ENCODE data around the gene RAPSN. TPM values are rescaled to one million over a fixed set of nuclear protein-coding genes. Genes with fewer than 3 reads are reported as not detected.

RAPSN gene
- total RNA-seq, 2 experiments from 2014 or later = 0.48 to 0.50 TPM

GRCh38 chr11:47395223-47396048 lies 53.5 kb downstream of the RAPSN start:
- Mint-ChIP-seq H3K4me1 (peaks cover 44% of the 10 kb centered on the region), H3K27ac (peak overlapping the region; percentile 94), H3K36me3 (ENCODE audit: low read depth) (no peaks in the 10 kb centered on the region), H3K4me3 (no peak overlapping the region), H3K9me3 (no peaks in the 10 kb centered on the region), H3K27me3 (no peaks in the 10 kb centered on the region)
- POLR2A ChIA-PET = no interaction called here
- no peak for DNase-seq
- CTCF ChIA-PET = interaction anchor here (0.6 to 1.3 kb wide), 3 partner anchors 9 to 547 kb away, joined by 3 read pairs; no protein-coding TSS in a partner anchor

DNA sequence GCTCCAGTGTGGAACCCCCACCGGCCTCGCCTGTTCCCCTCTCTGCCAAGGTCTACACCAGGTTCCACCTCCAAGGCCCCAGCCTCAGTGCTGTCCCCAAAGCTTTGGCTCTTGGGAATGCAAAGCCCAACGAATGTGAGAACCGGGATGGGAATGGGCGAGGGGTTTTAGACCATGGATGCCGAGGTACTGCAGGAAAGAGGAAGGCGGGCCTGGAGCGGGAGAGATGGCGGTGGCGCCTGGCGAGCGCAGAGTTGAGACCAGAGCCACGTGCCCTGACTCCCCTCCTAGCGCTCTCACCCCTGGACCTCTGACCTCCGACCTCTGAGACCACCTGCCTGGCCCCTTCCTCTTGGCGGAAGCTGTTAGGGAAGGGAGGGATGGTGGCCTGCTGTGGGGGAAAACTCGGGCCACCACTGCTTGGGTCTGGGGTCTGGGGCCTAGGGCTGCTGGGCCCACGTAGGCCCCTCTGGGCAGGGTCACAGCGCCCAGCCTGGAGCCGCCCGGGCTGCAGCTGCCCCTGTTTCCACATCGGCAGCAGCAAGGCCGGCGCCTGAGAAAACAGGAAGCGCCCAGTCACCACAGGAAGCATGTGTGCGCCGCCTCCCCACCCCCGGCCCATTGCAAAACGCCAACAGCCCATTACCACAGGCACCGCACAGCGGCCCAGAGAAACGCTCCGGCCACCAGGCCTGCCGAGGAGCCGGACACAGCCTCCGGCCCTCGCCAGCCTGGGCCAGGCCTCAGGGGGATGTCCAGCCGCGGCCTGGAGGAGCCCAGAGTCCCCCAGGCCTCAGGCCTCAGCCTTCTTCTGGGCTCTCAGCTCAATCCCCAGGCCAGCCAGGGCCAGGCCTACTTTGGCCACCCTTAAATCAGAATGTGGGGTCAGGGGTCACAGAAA lies 54.4 kb downstream of the RAPSN start:
- H3K27ac Mint-ChIP-seq = peak overlapping the region; percentile 94
- POLR2A ChIA-PET = no interaction called here
- H3K27me3 Mint-ChIP-seq = no peaks in the 10 kb centered on the region
- no peaks in the 10 kb centered on the region for H3K36me3 Mint-ChIP-seq (ENCODE audit: low read depth)
- H3K4me1 Mint-ChIP-seq = peaks cover 47% of the 10 kb centered on the region
- CTCF ChIA-PET = interaction anchor here (0.6 to 1.3 kb wide), 4 partner anchors 8 to 548 kb away, joined by 3 to 6 read pairs (median 3); no protein-coding TSS in a partner anchor
- H3K9me3 Mint-ChIP-seq = no peaks in the 10 kb centered on the region
- peak; percentile 67 for DNase-seq
- peak overlapping the region; percentile 41 for H3K4me3 Mint-ChIP-seq

GRCh38 chr11:47394050-47394321 lies 55.0 kb downstream of the RAPSN start:
- Mint-ChIP-seq H3K9me3 (no peaks in the 10 kb centered on the region), H3K4me1 (peaks cover 49% of the 10 kb centered on the region), H3K27me3 (no peaks in the 10 kb centered on the region), H3K27ac (peak overlapping the region; percentile 94), H3K36me3 (ENCODE audit: low read depth) (no peaks in the 10 kb centered on the region), H3K4me3 (no peak overlapping the region)
- ChIA-PET POLR2A (no interaction called here), CTCF (interaction anchor here (1.1 to 4.0 kb wide), 2 partner anchors 9 to 15 kb away, joined by 6 to 26 read pairs; partner anchors contain the start of gene SPI1)
- DNase-seq = no peak

DNA sequence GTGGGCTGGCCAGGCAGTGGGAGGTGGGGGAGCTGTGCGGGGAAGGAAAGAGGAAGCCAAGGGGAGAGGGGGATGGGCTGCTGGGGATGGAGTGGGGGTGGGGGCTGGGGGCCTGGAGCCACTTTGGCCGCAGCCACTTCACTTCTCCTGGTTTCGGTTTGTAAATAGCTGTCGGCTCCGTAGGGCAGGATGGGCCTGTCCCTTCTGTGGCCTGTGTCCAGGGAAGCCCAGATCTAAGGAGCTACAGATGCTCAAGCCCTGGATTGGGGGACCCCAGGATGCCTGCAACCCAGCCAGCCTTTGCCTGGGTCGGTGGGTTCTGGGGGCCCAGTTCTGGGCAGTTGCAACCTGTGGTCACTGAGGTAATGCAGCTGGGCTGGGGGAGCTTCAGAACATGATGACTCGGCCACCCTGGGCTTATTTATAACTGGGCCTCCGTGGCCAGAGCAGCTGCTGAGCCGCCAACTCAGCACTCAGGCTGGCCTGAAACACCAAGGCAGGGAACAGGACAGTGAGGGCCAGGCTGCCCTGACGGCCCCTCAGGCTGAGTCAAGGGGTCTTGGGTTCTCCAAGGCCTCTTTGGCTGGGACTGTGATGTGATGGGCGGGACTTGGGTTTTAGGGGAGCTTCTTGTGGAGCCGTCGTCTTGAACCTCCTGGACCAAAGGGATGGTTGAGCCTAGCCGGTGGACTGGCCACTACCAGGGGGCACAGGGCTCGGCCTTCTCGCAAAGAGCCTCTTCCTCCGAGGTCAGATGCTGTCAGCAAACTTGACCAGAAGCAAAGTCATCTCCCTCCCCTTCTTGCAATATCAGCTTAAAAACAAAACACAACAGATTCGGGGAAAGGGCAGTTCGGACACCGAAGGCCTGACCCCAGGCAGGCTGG lies 55.5 kb downstream of the RAPSN start:
- no peaks in the 10 kb centered on the region for H3K36me3 Mint-ChIP-seq (ENCODE audit: low read depth)
- ChIA-PET POLR2A (interaction anchor here (0.6 kb wide), 2 partner anchors 14 to 20 kb away, joined by 3 read pairs; no protein-coding TSS in a partner anchor), CTCF (interaction anchor here (1.1 to 4.0 kb wide), 4 partner anchors 9 to 22 kb away, joined by 3 to 26 read pairs (median 5); partner anchors contain the start of gene SPI1)
- no peaks in the 10 kb centered on the region for H3K9me3 Mint-ChIP-seq
- peaks cover 50% of the 10 kb centered on the region for H3K4me1 Mint-ChIP-seq
- H3K27ac Mint-ChIP-seq = peak overlapping the region; percentile 94
- no peak for DNase-seq
- no peak overlapping the region for H3K4me3 Mint-ChIP-seq
- no peaks in the 10 kb centered on the region for H3K27me3 Mint-ChIP-seq

DNA sequence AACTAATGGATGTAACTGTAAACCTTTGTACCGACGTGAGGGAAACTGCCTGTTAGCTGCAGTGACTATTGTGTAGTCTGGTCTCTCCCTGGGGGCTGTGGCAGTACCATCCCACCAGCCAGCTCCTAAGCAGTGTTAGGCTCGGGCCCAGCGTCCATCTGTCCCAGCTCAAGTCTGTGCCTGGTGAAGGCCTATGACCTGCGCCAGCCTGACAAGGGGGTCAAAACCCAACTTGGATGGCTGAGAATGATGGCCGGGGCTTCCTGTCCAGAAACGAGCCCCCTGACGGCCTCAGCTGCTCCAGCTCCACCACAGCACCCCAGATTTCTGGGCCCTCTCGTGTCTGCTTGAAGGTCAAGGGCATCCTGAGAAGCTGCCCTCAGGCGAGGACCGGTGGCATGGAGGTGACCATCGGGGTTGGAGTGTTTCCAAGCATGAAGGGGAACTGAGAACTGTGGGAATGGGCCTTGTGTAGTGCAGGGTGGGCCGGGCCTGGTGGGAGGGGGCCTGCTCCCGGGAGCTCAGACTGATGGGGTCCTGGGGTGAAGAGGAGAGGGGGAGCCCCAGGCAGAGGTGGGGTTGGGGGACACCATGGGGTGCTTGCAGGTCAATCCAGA lies 56.3 kb downstream of the RAPSN start:
- no peak overlapping the region for H3K4me3 Mint-ChIP-seq
- DNase-seq = no peak
- H3K9me3 Mint-ChIP-seq = no peaks in the 10 kb centered on the region
- ChIA-PET CTCF (interaction anchor here (1.3 to 4.0 kb wide), 3 partner anchors 13 to 23 kb away, joined by 3 to 26 read pairs (median 4); partner anchors contain the start of gene SPI1), POLR2A (interaction anchor here (0.6 kb wide), 2 partner anchors 15 to 346 kb away, joined by 3 read pairs; no protein-coding TSS in a partner anchor)
- no peaks in the 10 kb centered on the region for H3K27me3 Mint-ChIP-seq
- H3K27ac Mint-ChIP-seq = peak overlapping the region; percentile 76
- no peaks in the 10 kb centered on the region for H3K36me3 Mint-ChIP-seq (ENCODE audit: low read depth)
- H3K4me1 Mint-ChIP-seq = peaks cover 52% of the 10 kb centered on the region

DNA sequence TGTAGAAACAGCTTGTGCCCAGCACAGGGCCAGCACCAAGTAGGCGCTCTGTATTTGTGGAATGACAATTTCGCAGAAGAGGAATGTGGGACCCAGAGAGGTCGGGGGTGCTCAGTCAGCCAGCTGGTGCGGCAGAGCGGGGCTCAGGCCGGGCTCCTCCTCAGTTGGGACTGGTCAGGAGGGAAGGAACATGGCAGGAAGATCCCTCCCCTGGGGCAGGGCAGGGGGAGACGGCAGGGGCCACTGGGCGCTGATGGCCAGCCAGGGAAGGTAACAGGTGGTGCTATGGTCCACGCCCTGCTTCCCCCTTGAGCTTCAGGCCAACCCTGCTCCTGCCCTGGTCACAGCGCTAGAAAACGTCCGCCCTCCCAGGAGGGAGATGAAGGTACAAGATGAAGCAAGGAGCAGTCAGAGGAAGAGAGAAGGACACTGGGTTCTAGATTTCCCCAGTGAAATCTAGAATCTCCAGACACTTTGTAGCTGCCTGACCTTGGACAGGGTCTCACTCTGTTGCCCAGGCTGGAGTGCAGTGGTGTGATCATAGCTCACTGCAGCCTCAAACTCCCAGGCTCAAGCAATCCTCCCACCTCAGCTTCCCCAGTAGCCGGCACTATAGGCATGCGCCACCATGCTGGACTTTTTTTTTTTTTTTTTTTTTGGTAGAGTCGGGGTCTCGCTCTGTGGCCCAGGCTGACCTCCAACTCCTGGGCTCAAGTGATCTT lies 57.1 kb downstream of the RAPSN start:
- H3K27ac Mint-ChIP-seq = no peak overlapping the region
- no peaks in the 10 kb centered on the region for H3K36me3 Mint-ChIP-seq (ENCODE audit: low read depth)
- H3K9me3 Mint-ChIP-seq = no peaks in the 10 kb centered on the region
- CTCF ChIA-PET = interaction anchor here (0.6 to 6.4 kb wide), 6 partner anchors 13 to 718 kb away, joined by 3 to 29 read pairs (median 3); partner anchors contain the start of gene SPI1
- no peak overlapping the region for H3K4me3 Mint-ChIP-seq
- H3K4me1 Mint-ChIP-seq = peaks cover 52% of the 10 kb centered on the region
- DNase-seq = no peak
- H3K27me3 Mint-ChIP-seq = no peaks in the 10 kb centered on the region
- POLR2A ChIA-PET = interaction anchor here (0.6 kb wide), 1 partner anchor 346 kb away, joined by 3 read pairs; no protein-coding TSS in a partner anchor

GRCh38 chr11:47391077-47391583 lies 57.8 kb downstream of the RAPSN start:
- POLR2A ChIA-PET = no interaction called here
- H3K9me3 Mint-ChIP-seq = no peaks in the 10 kb centered on the region
- no peaks in the 10 kb centered on the region for H3K27me3 Mint-ChIP-seq
- H3K27ac Mint-ChIP-seq = no peak overlapping the region
- no peak overlapping the region for H3K4me3 Mint-ChIP-seq
- no peak for DNase-seq
- H3K36me3 Mint-ChIP-seq (ENCODE audit: low read depth) = no peaks in the 10 kb centered on the region
- peaks cover 52% of the 10 kb centered on the region for H3K4me1 Mint-ChIP-seq
- CTCF ChIA-PET = interaction anchor here (0.5 to 6.4 kb wide), 5 partner anchors 9 to 162 kb away, joined by 3 to 29 read pairs (median 7); partner anchors contain the start of gene SPI1

- H3K9me3 Mint-ChIP-seq = no peaks in the 10 kb centered on the region
- DNase-seq = no peak
- no peaks in the 10 kb centered on the region for H3K27me3 Mint-ChIP-seq
- peak overlapping the region; percentile 47 for H3K27ac Mint-ChIP-seq
- no peak overlapping the region for H3K4me3 Mint-ChIP-seq
- ChIA-PET POLR2A (no interaction called here), CTCF (interaction anchor here (1.3 to 6.4 kb wide), 4 partner anchors 10 to 205 kb away, joined by 3 to 29 read pairs (median 16); partner anchors contain the start of gene SPI1)
- H3K36me3 Mint-ChIP-seq (ENCODE audit: low read depth) = no peaks in the 10 kb centered on the region
- H3K4me1 Mint-ChIP-seq = peaks cover 44% of the 10 kb centered on the region
These were observed 58.5 kb downstream of the RAPSN start for GRCh38 chr11:47390422-47390760.

DNA sequence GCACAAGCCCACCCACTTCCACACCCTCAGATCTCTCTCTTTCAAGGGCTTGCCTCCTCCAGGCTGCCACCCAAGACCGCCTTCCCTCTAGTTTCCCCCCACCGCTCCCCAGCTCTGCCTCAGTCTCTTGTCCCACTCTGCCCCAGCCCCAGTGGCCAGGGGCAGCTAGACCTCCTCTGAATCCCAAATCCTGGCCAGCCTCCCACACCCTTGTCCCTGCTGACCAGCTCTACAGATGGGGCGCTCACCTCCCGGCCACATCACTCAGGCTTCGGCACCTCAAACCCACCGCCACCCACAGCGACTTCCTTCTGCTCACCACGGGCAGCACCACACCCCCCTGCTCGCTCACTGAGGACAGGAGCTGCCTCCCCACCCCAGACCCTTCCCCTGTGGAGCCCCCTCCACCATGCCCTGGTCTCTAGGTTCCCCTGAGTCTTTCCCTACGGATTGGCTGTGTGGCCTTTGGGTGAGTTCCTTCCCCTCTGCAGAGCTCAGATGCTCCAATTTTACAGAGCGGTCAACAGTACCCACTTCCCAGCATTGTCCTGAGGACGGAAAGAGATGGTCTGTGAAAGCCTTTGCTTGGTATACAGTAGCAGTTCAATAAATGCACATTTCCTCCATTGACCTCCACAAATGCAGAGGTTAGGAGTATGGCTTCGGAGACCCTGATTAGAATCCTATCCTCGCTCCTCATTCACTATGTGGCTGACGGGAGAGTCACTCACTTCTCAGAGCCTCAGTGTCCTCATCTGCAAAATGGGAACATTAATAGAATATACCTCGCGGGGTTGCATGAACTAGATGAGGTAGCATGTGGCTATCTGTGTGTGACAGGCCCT lies 59.1 kb downstream of the RAPSN start:
- Mint-ChIP-seq H3K4me1 (peaks cover 40% of the 10 kb centered on the region), H3K4me3 (no peak overlapping the region), H3K27ac (peak overlapping the region; percentile 47), H3K9me3 (no peaks in the 10 kb centered on the region), H3K36me3 (ENCODE audit: low read depth) (no peaks in the 10 kb centered on the region), H3K27me3 (no peaks in the 10 kb centered on the region)
- DNase-seq = no peak
- ChIA-PET CTCF (interaction anchor here (0.6 to 6.4 kb wide), 7 partner anchors 11 to 498 kb away, joined by 3 to 29 read pairs (median 5); partner anchors contain the start of gene SPI1), POLR2A (no interaction called here)

GRCh38 chr11:47388697-47389576 lies 60.0 kb downstream of the RAPSN start:
- peak overlapping the region; percentile 5 for H3K27ac Mint-ChIP-seq
- ChIA-PET POLR2A (no interaction called here), CTCF (interaction anchor here (0.5 to 6.4 kb wide), 10 partner anchors 10 to 1399 kb away, joined by 3 to 29 read pairs (median 4); no protein-coding TSS in a partner anchor)
- no peak overlapping the region for H3K4me3 Mint-ChIP-seq
- DNase-seq = no peak
- peaks cover 31% of the 10 kb centered on the region for H3K4me1 Mint-ChIP-seq
- no peaks in the 10 kb centered on the region for H3K9me3 Mint-ChIP-seq
- H3K36me3 Mint-ChIP-seq (ENCODE audit: low read depth) = no peaks in the 10 kb centered on the region
- H3K27me3 Mint-ChIP-seq = no peaks in the 10 kb centered on the region
